DOHH2 (cell line): ENCODE data around the gene CAMTA1.

ENCODE experiments used
- H3F3A ChIP-seq: fragments of 200-600 bp; sonication (generic), shearing (Covaris generic); 2 replicates; pipeline ENCODE4 v1.6.0; 2016; ENCODE audit warnings: antibody characterized with exemption, mild to moderate bottlenecking; ENCODE audit not compliant: control insufficient read depth, insufficient read depth
- H3K27ac ChIP-seq: fragments of 200-600 bp; sonication (generic); 2 replicates; pipeline ENCODE4 v1.5.1; 2014; ENCODE audit warnings: low read depth, mild to moderate bottlenecking, low read length, moderate library complexity
- H3K27me3 ChIP-seq: fragments of 200-600 bp; sonication (generic); 2 replicates; pipeline ENCODE4 v1.6.1; 2014; ENCODE audit warnings: mild to moderate bottlenecking, low read length, mixed read lengths; ENCODE audit not compliant: control insufficient read depth
- H3K36me3 ChIP-seq: fragments of 200-600 bp; sonication (generic); 2 replicates; pipeline ENCODE4 v1.6.1; 2014; ENCODE audit warnings: mild to moderate bottlenecking, low read length, moderate library complexity, mixed read lengths; ENCODE audit not compliant: control insufficient read depth
- H3K4me1 ChIP-seq: fragments of 200-600 bp; sonication (generic); 2 replicates; pipeline ENCODE4 v1.6.1; 2014; ENCODE audit warnings: mild to moderate bottlenecking, low read length, mixed read lengths; ENCODE audit not compliant: control insufficient read depth
- H3K4me2 ChIP-seq: fragments of 200-600 bp; sonication (generic); 2 replicates; pipeline ENCODE4 v1.6.0; 2014; ENCODE audit warnings: mild to moderate bottlenecking, low read length, moderate library complexity
- H3K4me3 ChIP-seq: fragments of 200-600 bp; sonication (generic); 2 replicates; pipeline ENCODE4 v1.5.1; 2014; ENCODE audit warnings: mild to moderate bottlenecking, low read length, mixed read lengths
- H3K79me2 ChIP-seq: fragments of 200-600 bp; sonication (generic); 2 replicates; pipeline ENCODE4 v1.6.1; 2014; ENCODE audit warnings: mild to moderate bottlenecking, low read length, mixed read lengths; ENCODE audit not compliant: control insufficient read depth
- H3K9me2 ChIP-seq: fragments of 200-600 bp; sonication (generic); replicated peaks from 2 replicates; pipeline ENCODE4 v1.6.1; 2014; ENCODE audit warnings: mild to moderate bottlenecking, low read length, mixed read lengths; ENCODE audit not compliant: control insufficient read depth
- H3K9me3 ChIP-seq: fragments of 200-600 bp; sonication (generic); 2 replicates; pipeline ENCODE4 v1.6.1; 2014; ENCODE audit warnings: antibody characterized with exemption, low read length, mixed read lengths; ENCODE audit not compliant: control insufficient read depth, insufficient read depth
- H4K20me1 ChIP-seq: fragments of 200-600 bp; sonication (generic); 2 replicates; pipeline ENCODE4 v1.6.0; 2014; ENCODE audit warnings: low read depth, mild to moderate bottlenecking, antibody characterized with exemption, low read length, moderate library complexity; ENCODE audit not compliant: control insufficient read depth, insufficient read depth
- EZH2phosphoT487 ChIP-seq: fragments of 200-600 bp; sonication (generic); IDR thresholded peaks from 2 replicates; pipeline ENCODE4 v1.6.1; 2017; ENCODE audit warnings: borderline replicate concordance, mild to moderate bottlenecking, antibody characterized with exemption, low read length, moderate library complexity, mixed read lengths
- TF ChIP-seq, protein P1 (sequence below): fragments of 200-600 bp; sonication (generic); IDR thresholded peaks from one replicate; pipeline ENCODE4 v1.5.1; 2014; ENCODE audit warnings: antibody characterized with exemption, mild to moderate bottlenecking, low read depth, low read length; ENCODE audit not compliant: poor library complexity, severe bottlenecking

Gene CAMTA1

DNA sequence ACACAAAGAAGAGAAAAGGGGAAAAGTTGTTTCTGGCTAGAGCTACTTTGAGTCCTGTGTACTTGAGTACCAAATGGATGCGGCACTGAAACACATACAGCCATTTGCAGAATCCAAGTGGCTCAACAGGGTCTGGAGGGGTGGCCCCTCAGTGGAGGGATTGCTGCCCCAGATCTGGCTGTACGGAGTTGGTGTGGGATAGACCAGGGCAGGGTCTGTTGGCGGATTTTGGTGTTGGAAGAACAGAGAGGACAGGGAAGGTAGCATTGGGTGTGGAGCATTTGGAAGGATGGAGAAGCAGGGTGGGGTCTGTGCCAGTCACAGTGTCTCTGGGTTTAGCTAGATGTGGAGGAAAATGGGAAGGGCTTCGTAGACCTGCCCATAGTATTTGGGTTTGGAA lies 220.5 kb downstream of the CAMTA1 start:
- Histone ChIP-seq H3K4me1 (no peaks in the 10 kb centered on the region), H3K27me3 (no peaks in the 10 kb centered on the region; the same call in 1 of the 2 replicates), H3K79me2 (no peaks in the 10 kb centered on the region)

DNA sequence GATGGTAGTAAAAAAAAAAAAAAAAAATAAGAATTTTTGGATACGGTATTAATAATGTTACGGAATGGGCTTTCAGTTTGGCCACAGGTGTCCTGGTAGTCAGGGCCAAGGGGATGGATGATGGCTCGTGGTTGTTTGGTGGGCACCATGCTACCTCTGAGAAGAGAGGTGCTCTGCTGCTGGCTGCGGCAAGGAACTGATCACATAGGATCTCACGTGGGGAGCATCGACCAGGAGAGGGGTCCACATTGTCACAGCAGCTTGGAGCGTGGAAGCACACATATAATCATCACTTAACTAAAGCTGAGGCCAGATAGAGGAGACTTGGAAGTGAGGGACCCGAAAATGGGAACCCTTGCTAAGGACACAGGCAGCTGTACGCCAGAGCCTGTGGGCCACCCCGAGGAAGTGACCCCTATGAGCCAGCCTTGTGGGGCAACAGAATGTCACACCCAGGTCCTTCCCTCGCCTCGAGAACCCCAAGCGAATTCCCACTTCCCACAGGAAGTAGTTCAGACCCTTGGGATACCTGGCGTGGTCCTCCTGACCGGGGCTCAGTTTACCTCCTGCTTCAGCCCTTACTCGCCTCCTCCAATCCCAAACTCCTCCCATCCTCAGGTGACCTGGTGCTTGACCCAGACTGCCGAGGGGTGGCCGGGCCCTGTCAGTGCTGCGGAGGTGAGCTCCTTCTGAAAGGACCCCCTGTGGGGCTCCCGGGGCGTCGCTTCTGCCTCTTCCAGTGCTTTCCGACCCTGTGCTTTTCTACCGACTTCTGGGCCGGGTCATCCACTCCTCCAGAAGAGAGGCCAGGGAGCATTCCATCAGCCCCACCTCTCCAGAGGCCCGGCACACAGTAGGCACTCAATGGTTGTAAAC lies 222.0 kb downstream of the CAMTA1 start:
- H4K20me1 ChIP-seq, result no peaks in the 10 kb centered on the region
- H3K4me3 ChIP-seq, result no peak overlapping the region
- H3K4me1 ChIP-seq, result no peaks in the 10 kb centered on the region
- H3K4me2 ChIP-seq, result no peak overlapping the region
- no peak overlapping the region for H3K27ac ChIP-seq
- H3K79me2 ChIP-seq, result no peaks in the 10 kb centered on the region
- TF ChIP-seq EZH2phosphoT487, result no peak
- TF ChIP-seq, protein P1, sequence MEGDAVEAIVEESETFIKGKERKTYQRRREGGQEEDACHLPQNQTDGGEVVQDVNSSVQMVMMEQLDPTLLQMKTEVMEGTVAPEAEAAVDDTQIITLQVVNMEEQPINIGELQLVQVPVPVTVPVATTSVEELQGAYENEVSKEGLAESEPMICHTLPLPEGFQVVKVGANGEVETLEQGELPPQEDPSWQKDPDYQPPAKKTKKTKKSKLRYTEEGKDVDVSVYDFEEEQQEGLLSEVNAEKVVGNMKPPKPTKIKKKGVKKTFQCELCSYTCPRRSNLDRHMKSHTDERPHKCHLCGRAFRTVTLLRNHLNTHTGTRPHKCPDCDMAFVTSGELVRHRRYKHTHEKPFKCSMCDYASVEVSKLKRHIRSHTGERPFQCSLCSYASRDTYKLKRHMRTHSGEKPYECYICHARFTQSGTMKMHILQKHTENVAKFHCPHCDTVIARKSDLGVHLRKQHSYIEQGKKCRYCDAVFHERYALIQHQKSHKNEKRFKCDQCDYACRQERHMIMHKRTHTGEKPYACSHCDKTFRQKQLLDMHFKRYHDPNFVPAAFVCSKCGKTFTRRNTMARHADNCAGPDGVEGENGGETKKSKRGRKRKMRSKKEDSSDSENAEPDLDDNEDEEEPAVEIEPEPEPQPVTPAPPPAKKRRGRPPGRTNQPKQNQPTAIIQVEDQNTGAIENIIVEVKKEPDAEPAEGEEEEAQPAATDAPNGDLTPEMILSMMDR, result no peak
- no peaks in the 10 kb centered on the region for H3K27me3 ChIP-seq
- H3K9me3 ChIP-seq, result no peaks in the 10 kb centered on the region
- no peaks in the 10 kb centered on the region for H3K36me3 ChIP-seq
- H3F3A ChIP-seq, result no peaks in the 10 kb centered on the region
- no peaks in the 10 kb centered on the region for H3K9me2 ChIP-seq

More for the DNA sequence above, 220.5 kb downstream of the CAMTA1 start:
- H3K4me3 ChIP-seq, result no peak overlapping the region
- TF ChIP-seq EZH2phosphoT487, result no peak
- no peak overlapping the region for H3K27ac ChIP-seq
- no peaks in the 10 kb centered on the region for H3K9me2 ChIP-seq
- H3K9me3 ChIP-seq, result no peaks in the 10 kb centered on the region
- no peak overlapping the region for H3K4me2 ChIP-seq
- H3F3A ChIP-seq, result no peaks in the 10 kb centered on the region
- H4K20me1 ChIP-seq, result no peaks in the 10 kb centered on the region
- H3K36me3 ChIP-seq, result no peaks in the 10 kb centered on the region

DNA sequence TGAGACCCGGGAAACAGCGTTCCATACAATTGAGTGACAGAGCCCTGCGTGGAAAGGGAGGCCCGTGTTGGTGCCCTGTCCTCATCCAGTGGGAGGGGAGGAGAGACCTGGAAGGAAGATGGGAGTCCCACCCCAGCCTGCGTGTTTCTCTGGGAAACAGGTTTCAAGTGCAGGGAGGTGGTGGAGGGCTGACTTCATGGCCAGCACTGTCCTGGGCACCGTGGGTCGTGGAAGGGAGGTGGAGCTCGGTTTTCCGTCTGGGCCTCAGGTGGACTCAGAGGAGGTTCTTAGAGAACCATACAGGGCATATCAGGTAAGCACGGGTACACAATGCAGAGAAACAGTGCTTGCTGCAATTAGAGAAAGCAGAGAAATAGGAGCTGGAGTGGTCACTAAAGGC lies 222.6 kb downstream of the CAMTA1 start:
- Histone ChIP-seq H3K9me3 (no peaks in the 10 kb centered on the region), H3K36me3 (no peaks in the 10 kb centered on the region), H4K20me1 (no peaks in the 10 kb centered on the region), H3K4me3 (no peak overlapping the region), H3K27me3 (no peaks in the 10 kb centered on the region), H3K27ac (no peak overlapping the region), H3F3A (no peaks in the 10 kb centered on the region), H3K4me2 (no peak overlapping the region), H3K79me2 (no peaks in the 10 kb centered on the region), H3K4me1 (no peaks in the 10 kb centered on the region), H3K9me2 (no peaks in the 10 kb centered on the region)
- TF ChIP-seq EZH2phosphoT487, result no peak
- TF ChIP-seq, protein P1, result no peak

DNA sequence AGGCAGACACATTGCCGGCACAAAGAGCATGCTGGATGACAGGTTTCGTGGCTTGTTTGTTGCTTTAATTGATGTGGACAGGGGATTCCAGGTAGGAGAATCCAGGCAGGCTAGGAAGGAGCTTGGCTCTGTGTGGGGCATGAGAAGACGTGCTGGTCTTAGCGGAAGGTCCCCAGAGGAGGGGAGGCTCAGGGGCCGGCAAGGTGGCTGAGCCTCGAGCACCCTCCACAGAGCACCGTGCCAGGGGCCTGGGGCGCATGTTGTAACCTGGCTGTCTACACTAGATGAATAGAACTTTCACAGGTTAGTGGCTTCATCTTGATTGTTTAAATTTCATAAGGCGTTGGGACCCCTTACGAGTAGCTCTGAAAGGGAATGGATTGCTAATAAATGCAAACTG lies 223.1 kb downstream of the CAMTA1 start:
- TF ChIP-seq, protein P1, result no peak
- no peak for TF ChIP-seq EZH2phosphoT487
- no peaks in the 10 kb centered on the region for H3K9me2 ChIP-seq
- H3K27me3 ChIP-seq, result no peaks in the 10 kb centered on the region
- H3K4me2 ChIP-seq, result no peak overlapping the region
- no peaks in the 10 kb centered on the region for H3K79me2 ChIP-seq
- no peaks in the 10 kb centered on the region for H4K20me1 ChIP-seq
- no peak overlapping the region for H3K27ac ChIP-seq
- no peaks in the 10 kb centered on the region for H3F3A ChIP-seq
- no peak overlapping the region for H3K4me3 ChIP-seq
- no peaks in the 10 kb centered on the region for H3K36me3 ChIP-seq
- H3K4me1 ChIP-seq, result no peaks in the 10 kb centered on the region
- no peaks in the 10 kb centered on the region for H3K9me3 ChIP-seq
